Adrenal gland (tissue), 12 donors: ENCODE data around the gene IL17F. TPM values are rescaled to one million over a fixed set of nuclear protein-coding genes. Genes with fewer than 3 reads are reported as not detected.

Source experiments
- DNase-seq, 7 donors: peaks; one replicate each; pipeline ENCODE4 v3.0.0-alpha.2; 2019 to 2020
- H3K27ac ChIP-seq, 5 donors: fragments of 200-600 bp; sonication (generic) in 4 of 5; 1 replicate in 3 of 5; 2 replicates in 2 of 5; pipeline versions ENCODE4 v1.5.1 to v1.8.0; 2016 to 2020; ENCODE audit warnings: mild to moderate bottlenecking in 1 of 5
- H3K27me3 ChIP-seq: fragments of 200-600 bp; 2 replicates; pipeline ENCODE4 v1.8.0; 2021
- H3K36me3 ChIP-seq, 2 donors: fragments of 200-600 bp; replicated peaks in 1 of 2; 1 replicate in 1 of 2; 2 replicates in 1 of 2; pipeline versions ENCODE4 v1.5.1 to v1.8.0; 2018 to 2022
- H3K4me1 ChIP-seq, 2 donors: fragments of 200-600 bp; replicated peaks in 1 of 2; 1 replicate in 1 of 2; 2 replicates in 1 of 2; pipeline versions ENCODE4 v1.5.1 to v1.8.0; 2018 to 2021
- H3K4me3 ChIP-seq, 4 donors: fragments of 200-600 bp; sonication (generic) in 3 of 4; one replicate each; pipeline ENCODE4 v1.5.1; 2016 to 2018
- H3K9me3 ChIP-seq, 3 donors: fragments of 200-600 bp; sonication (generic) in 1 of 3; replicated peaks in 1 of 3; 1 replicate in 2 of 3; 2 replicates in 1 of 3; pipeline versions ENCODE4 v1.5.1 to v1.8.0; 2016 to 2021
- POLR2A ChIP-seq, 2 donors: fragments of 450-650 bp; IDR thresholded peaks; one replicate each; pipeline ENCODE4 v1.6.1; 2017; ENCODE audit warnings: antibody characterized with exemption in 2 of 2, mild to moderate bottlenecking in 2 of 2, moderate library complexity in 1 of 2
- WGBS, 4 donors: extraction: QIAGEN DNeasy Blood & Tissue Kit in 2 of 4; methylation state at CpG; one replicate each; pipeline versions ENCODE4 v1.1.5 to v1.1.7; 2013 to 2017; 5-methylcytosine and 5-hydroxymethylcytosine counted together
- intact Hi-C, 2 donors: fragments of 100-400 bp; cut with DNase I; formaldehyde crosslinking; loops; one replicate each; pipeline versions ENCODE4 v1.14.1 to v1.15.0; 2022 to 2023
- polyA plus RNA-seq, 3 donors: library from polyadenylated mRNA; stranded (reverse); fragments of 200-250 nt in 2 of 3; fragments of 350-450 nt in 1 of 3; fragmentation: Illumina TruSeq in 1 of 3; extraction: RNeasy Lipid Tissue Mini Kit (QIAGEN cat#74804) in 1 of 3; gene quantifications; one replicate each; pipeline ENCODE4 v1.2.3, GENCODE V29; 2013 to 2014
- total RNA-seq, 9 donors: library from RNA; depleted of rRNA in 4 of 9; stranded (reverse); fragments of >200 nt in 4 of 9; fragments of 120-200 nt in 1 of 9; fragmentation: NEBNext Ultra II Directional in 1 of 9; extraction: Animal tissue kit (Norgen Biotek cat#: 25700) in 1 of 9; gene quantifications; one replicate each; pipeline versions ENCODE4 v1.1.0 to v1.2.4, GENCODE V29; 2013 to 2023
- TF ChIP-seq, protein P1 (sequence below), 6 experiments: fragments of 450-650 bp in 4 of 6; fragments of 200-600 bp in 2 of 6; sonication (generic) in 1 of 6; IDR thresholded peaks; 1 replicate in 5 of 6; 2 replicates in 1 of 6; pipeline versions ENCODE4 v1.5.1 to v1.8.0; 2016 to 2021; ENCODE audit warnings: antibody characterized with exemption in 6 of 6, mild to moderate bottlenecking in 2 of 6, moderate library complexity in 1 of 6
- donor health status: healthy with polysubstance abuse.
- donor health status: Bipolar disorder and iron deficiency.
- donor health status: DM: yes; HTN: yes; CAD: no.
- donor health status: DM: no; HTN: no; CAD: no.
- donor health status: DM: no; HTN: no; CAD: no.
- donor health status: DM: yes; HTN: yes; CAD: no.

Gene IL17F
- total and polyA plus RNA-seq, 12 donors, result not detected

DNA sequence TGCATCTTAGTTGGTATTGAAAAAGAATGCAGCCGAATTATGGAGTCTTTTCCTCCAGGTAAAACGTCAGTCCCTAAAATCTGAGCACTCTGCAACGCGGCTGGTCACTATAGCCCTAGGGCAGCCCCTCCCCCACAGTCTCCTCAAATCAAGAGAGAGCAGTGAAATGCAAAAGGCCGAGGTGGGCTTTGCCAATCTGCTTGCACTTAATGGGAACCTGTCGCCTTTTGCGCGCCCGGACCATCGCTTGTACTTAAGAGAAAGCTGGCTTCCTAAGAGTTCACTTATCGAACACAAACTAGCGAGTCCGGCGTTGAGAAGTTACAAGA lies 39.8 kb upstream of the IL17F start:
- peak; percentile 30 to 72 (median 35) for DNase-seq
- Histone ChIP-seq H3K4me3 (peak overlapping the region; percentile 21 to 92 (median 61)), H3K27ac (peak overlapping the region in 3 of 5 donors; percentile 29 to 79 (median 43)), H3K27me3 (no peaks in the 10 kb centered on the region), H3K9me3 (no peaks in the 10 kb centered on the region), H3K36me3 (peaks cover 0 to 29% of the 10 kb centered on the region in 2 donors), H3K4me1 (peaks cover 0 to 8% of the 10 kb centered on the region in 2 donors)
- intact Hi-C loops, result loop anchor here in 1 of 2 donors (5.0 to 10.0 kb wide), 2 partner anchors 113 to 381 kb away; no protein-coding TSS in a partner anchor
- WGBS, 4 donors, result 0% methylated on average over 12 to 14 of the region's 14 CpGs
- TF ChIP-seq, protein P1, sequence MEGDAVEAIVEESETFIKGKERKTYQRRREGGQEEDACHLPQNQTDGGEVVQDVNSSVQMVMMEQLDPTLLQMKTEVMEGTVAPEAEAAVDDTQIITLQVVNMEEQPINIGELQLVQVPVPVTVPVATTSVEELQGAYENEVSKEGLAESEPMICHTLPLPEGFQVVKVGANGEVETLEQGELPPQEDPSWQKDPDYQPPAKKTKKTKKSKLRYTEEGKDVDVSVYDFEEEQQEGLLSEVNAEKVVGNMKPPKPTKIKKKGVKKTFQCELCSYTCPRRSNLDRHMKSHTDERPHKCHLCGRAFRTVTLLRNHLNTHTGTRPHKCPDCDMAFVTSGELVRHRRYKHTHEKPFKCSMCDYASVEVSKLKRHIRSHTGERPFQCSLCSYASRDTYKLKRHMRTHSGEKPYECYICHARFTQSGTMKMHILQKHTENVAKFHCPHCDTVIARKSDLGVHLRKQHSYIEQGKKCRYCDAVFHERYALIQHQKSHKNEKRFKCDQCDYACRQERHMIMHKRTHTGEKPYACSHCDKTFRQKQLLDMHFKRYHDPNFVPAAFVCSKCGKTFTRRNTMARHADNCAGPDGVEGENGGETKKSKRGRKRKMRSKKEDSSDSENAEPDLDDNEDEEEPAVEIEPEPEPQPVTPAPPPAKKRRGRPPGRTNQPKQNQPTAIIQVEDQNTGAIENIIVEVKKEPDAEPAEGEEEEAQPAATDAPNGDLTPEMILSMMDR (IDR thresholded peaks at IDR 0.05), result no peak
- no peak for TF ChIP-seq POLR2A (IDR thresholded peaks at IDR 0.05)

DNA sequence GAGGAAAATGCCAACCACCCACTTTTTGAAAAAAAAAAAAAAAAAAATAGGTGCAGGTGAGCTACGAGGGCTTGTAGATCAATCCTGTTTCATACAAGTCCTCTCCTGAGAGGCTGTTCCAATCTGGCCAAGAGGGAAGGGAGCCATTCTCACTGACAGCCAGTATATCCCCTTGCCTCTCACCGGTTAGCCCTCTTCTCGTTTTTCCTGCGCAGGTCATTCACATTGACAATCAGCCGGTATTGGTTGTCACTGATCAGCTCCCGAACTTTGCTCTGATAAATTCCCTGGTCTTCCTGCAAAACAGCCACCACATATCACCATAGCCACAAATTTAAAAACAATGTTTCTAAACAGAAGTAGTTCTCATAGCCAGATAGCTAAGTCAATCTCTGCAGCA lies 38.8 kb upstream of the IL17F start:
- Histone ChIP-seq H3K4me3 (no peak overlapping the region), H3K4me1 (peaks cover 0 to 8% of the 10 kb centered on the region in 2 donors), H3K9me3 (no peaks in the 10 kb centered on the region), H3K36me3 (peaks cover 0 to 34% of the 10 kb centered on the region in 2 donors), H3K27ac (no peak overlapping the region), H3K27me3 (no peaks in the 10 kb centered on the region)
- 69 to 79% (median 75%) methylated on average over 6 of the region's 6 CpGs for WGBS, 4 donors
- no peak for TF ChIP-seq POLR2A (IDR thresholded peaks at IDR 0.05)
- TF ChIP-seq, protein P1 (IDR thresholded peaks at IDR 0.05), result no peak
- DNase-seq, result no peak
- intact Hi-C loops, result loop anchor here in 1 of 2 donors (5.0 to 10.0 kb wide), 2 partner anchors 114 to 382 kb away; no protein-coding TSS in a partner anchor

DNA sequence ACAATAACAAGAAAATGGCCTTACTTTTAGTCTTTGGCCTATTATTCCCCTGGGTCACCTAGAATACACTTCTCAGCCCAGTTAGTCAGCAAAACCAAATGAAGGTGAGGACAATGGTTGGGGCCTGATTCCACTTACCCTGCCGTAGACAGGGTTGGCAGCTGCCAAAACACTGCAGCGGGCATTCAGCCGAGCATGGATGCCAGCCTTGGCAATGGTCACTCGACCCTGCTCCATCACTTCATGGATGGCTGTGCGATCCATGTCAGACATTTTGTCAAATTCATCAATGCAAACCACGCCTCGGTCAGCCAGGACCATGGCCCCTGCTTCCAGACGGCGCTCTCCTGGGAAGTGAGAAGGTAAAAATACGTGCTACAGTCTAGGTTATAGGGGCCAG lies 31.8 kb upstream of the IL17F start:
- DNase-seq, result no peak
- peaks cover 0 to 67% of the 10 kb centered on the region in 2 donors for H3K36me3 ChIP-seq

DNA sequence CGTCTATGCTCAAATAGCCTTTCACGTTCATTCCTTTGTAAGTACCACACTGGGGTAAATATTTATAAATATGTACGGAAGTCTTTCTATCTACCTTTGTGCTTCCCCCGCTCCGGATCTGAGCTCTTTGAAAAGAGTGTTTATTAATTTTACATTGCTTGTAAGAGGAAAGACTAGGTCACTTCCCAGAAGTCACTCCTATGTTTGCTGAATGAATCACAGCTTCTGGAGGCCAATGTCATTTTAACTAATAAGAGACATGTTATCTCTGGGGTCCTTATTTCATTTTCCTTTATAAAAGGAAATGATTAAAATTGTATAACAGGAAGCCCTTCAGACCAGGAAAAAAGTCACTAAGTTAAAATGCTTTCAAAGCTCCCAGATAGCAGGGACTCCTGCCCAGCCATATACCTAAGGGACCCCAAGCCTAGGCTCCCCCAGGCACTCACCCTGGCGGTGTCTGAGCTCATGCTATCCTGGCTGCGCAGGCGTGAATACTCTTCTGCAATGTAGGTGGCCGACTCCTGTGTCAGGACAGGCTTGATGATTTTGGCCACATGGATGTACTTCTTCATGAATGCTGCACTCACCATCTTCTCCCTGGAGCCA lies 27.7 kb upstream of the IL17F start:
- intact Hi-C loops, result loop anchor here in 1 of 2 donors (10.0 kb wide), 1 partner anchor 133 kb away; no protein-coding TSS in a partner anchor
- no peak for DNase-seq
- H3K9me3 ChIP-seq, result no peaks in the 10 kb centered on the region
- WGBS, 4 donors, result 86 to 92% (median 89%) methylated on average over 9 of the region's 9 CpGs
- no peak overlapping the region for H3K27ac ChIP-seq
- H3K4me1 ChIP-seq, result no peaks in the 10 kb centered on the region
- H3K4me3 ChIP-seq, result no peak overlapping the region
- H3K27me3 ChIP-seq, result no peaks in the 10 kb centered on the region
- no peak for TF ChIP-seq POLR2A (IDR thresholded peaks at IDR 0.05)
- TF ChIP-seq, protein P1 (IDR thresholded peaks at IDR 0.05), result no peak
- peaks cover 0 to 68% of the 10 kb centered on the region in 2 donors for H3K36me3 ChIP-seq

More for the DNA sequence above, 31.8 kb upstream of the IL17F start:
- intact Hi-C loops, result loop anchor here in 1 of 2 donors (10.0 kb wide), 1 partner anchor 129 kb away; no protein-coding TSS in a partner anchor
- 88 to 99% (median 96%) methylated on average over 10 of the region's 10 CpGs for WGBS, 4 donors
- Histone ChIP-seq H3K27me3 (no peaks in the 10 kb centered on the region), H3K4me1 (no peaks in the 10 kb centered on the region), H3K9me3 (no peaks in the 10 kb centered on the region), H3K27ac (no peak overlapping the region), H3K4me3 (no peak overlapping the region)
- TF ChIP-seq, protein P1 (IDR thresholded peaks at IDR 0.05), result no peak
- no peak for TF ChIP-seq POLR2A (IDR thresholded peaks at IDR 0.05)
